HCT116 (cell line): ENCODE results near the gene MTUS2. TPM values are rescaled to one million over a fixed set of nuclear protein-coding genes. Genes with fewer than 3 reads are reported as not detected.

Experiments used
- ATAC-seq: fragments of 200-7000 bp; cut with Tn5 transposase; 2 replicates; pipeline ENCODE4 v1.9.1; 2020; ENCODE audit warnings: mild to moderate bottlenecking, moderate library complexity
- BruUV-seq: library from RNA; stranded (reverse); fragments of 400-500 nt; replicated peaks from 2 replicates; lab custom pipeline; 2021; lab: Mats Ljungman, UMichigan
- CTCF ChIA-PET: fragments of 300-600 bp; sonication (Branson Sonifier 250); formaldehyde crosslinking; loops from one replicate; lab custom pipeline; 2021; ENCODE audit warnings: antibody characterized with exemption; lab: Charles Lee
- POLR2A ChIA-PET: fragments of 300-600, 350-600 bp; sonication (Branson Sonifier 250); formaldehyde crosslinking; loops from one replicate; lab custom pipeline; 2021; ENCODE audit warnings: antibody characterized with exemption; lab: Charles Lee
- RAD21 ChIA-PET, 2 experiments: fragments of 300-600 bp; sonication (Branson Sonifier 250); formaldehyde crosslinking; loops; one replicate each; lab custom pipeline; 2023; ENCODE audit warnings: low total read pairs in 2 of 2; ENCODE audit not compliant: uncharacterized antibody in 2 of 2, unreplicated experiment in 2 of 2, low non-redundant PET in 1 of 2; lab: Charles Lee
- DNase-seq: peaks from one replicate; pipeline ENCODE4 v3.0.0-alpha.2; 2010; ENCODE audit warnings: low read depth, low spot score
- H2AFZ ChIP-seq: fragments of 200-600 bp; shearing (Covaris generic), sonication (generic); 2 replicates; pipeline ENCODE4 v1.6.1; 2017; ENCODE audit warnings: low read depth, mixed run types, mixed read lengths, antibody characterized with exemption, low read length; ENCODE audit not compliant: poor library complexity, severe bottlenecking
- H3K27ac ChIP-seq: 2 replicates; pipeline ENCODE4 v1.5.1; 2012; ENCODE audit warnings: low read depth, low read length
- H3K27me3 ChIP-seq: fragments of 200-600 bp; sonication (generic); 2 replicates; pipeline ENCODE4 v1.6.1; 2016; ENCODE audit warnings: mixed run types, low read length, mixed read lengths; ENCODE audit not compliant: insufficient read depth
- H3K36me3 ChIP-seq, 2 experiments: fragments of 200-500 bp in 1 of 2; fragments of 200-600 bp in 1 of 2; sonication (Bioruptor generic) in 1 of 2; sonication (generic) in 1 of 2; 2 replicates each; pipeline versions ENCODE4 v1.5.1 to v1.6.1; 2014 to 2016; ENCODE audit warnings: low read length in 2 of 2, inconsistent platforms in 1 of 2, mixed read lengths in 1 of 2, mixed run types in 1 of 2; ENCODE audit not compliant: insufficient read depth in 2 of 2, control insufficient read depth in 1 of 2
- H3K4me1 ChIP-seq, 2 experiments: fragments of 200-600 bp in 1 of 2; sonication (generic) in 1 of 2; 2 replicates each; pipeline versions ENCODE4 v1.5.1 to v1.6.1; 2012 to 2017; ENCODE audit warnings: low read length in 2 of 2, inconsistent platforms in 1 of 2, mild to moderate bottlenecking in 1 of 2, mixed read lengths in 1 of 2, mixed run types in 1 of 2, moderate library complexity in 1 of 2; ENCODE audit not compliant: insufficient read depth in 2 of 2, control insufficient read depth in 1 of 2
- H3K4me2 ChIP-seq: fragments of 200-600 bp; sonication (generic); 2 replicates; pipeline ENCODE4 v1.6.1; 2017; ENCODE audit warnings: mixed run types, low read length, mixed read lengths
- H3K4me3 ChIP-seq, 2 experiments: fragments of 200-600 bp in 1 of 2; sonication (generic) in 1 of 2; replicated peaks in 1 of 2; 2 replicates each; pipeline ENCODE4 v1.5.1; 2011 to 2016; ENCODE audit warnings: low read length in 2 of 2, control low read depth in 1 of 2, low read depth in 1 of 2, mild to moderate bottlenecking in 1 of 2, mixed read lengths in 1 of 2, mixed run types in 1 of 2
- H3K79me2 ChIP-seq: fragments of 200-600 bp; sonication (generic); 2 replicates; pipeline ENCODE4 v1.6.1; 2017; ENCODE audit warnings: mild to moderate bottlenecking, mixed run types, low read length, moderate library complexity, mixed read lengths; ENCODE audit not compliant: insufficient read depth
- H3K9ac ChIP-seq: fragments of 200-600 bp; sonication (generic); 2 replicates; pipeline ENCODE4 v1.6.1; 2016; ENCODE audit warnings: low read length, mixed read lengths
- H3K9me2 ChIP-seq: fragments of 200-600 bp; sonication (generic), shearing (Covaris generic); 2 replicates; pipeline ENCODE4 v1.6.1; 2017; ENCODE audit warnings: mixed run types, mild to moderate bottlenecking, moderate library complexity; ENCODE audit not compliant: insufficient read depth
- H3K9me3 ChIP-seq, 2 experiments: fragments of 200-500 bp in 1 of 2; fragments of 200-600 bp in 1 of 2; sonication (Bioruptor generic) in 1 of 2; sonication (generic) in 1 of 2; 2 replicates each; pipeline ENCODE4 v1.6.1; 2014 to 2017; ENCODE audit warnings: low read length in 2 of 2, mixed read lengths in 2 of 2, inconsistent platforms in 1 of 2, low read depth in 1 of 2, mild to moderate bottlenecking in 1 of 2, mixed run types in 1 of 2, moderate library complexity in 1 of 2; ENCODE audit not compliant: control insufficient read depth in 1 of 2, insufficient read depth in 1 of 2
- H4K20me1 ChIP-seq: fragments of 200-600 bp; sonication (generic), shearing (Covaris generic); 2 replicates; pipeline ENCODE4 v1.6.1; 2017; ENCODE audit warnings: mixed run types, mild to moderate bottlenecking, moderate library complexity; ENCODE audit not compliant: insufficient read depth
- CBX3 ChIP-seq: IDR thresholded peaks from 2 replicates; pipeline ENCODE4 v1.6.1; 2012; ENCODE audit warnings: low read depth
- ELF1 ChIP-seq: IDR thresholded peaks from 2 replicates; pipeline ENCODE4 v1.6.1; 2012; ENCODE audit warnings: low read depth, borderline replicate concordance
- EZH2phosphoT487 ChIP-seq: fragments of 200-600 bp; IDR thresholded peaks from 2 replicates; pipeline ENCODE4 v1.6.1; 2018; ENCODE audit warnings: antibody characterized with exemption, borderline replicate concordance
- JUND ChIP-seq: IDR thresholded peaks from 2 replicates; pipeline ENCODE4 v1.6.1; 2012
- POLR2A ChIP-seq: IDR thresholded peaks from 2 replicates; pipeline ENCODE4 v1.7.0; 2011; ENCODE audit warnings: borderline replicate concordance; ENCODE audit not compliant: insufficient read depth, insufficient read length; ENCODE audit errors: extremely low read depth
- RAD21 ChIP-seq: IDR thresholded peaks from 2 replicates; pipeline ENCODE4 v1.6.1; 2012; ENCODE audit warnings: low read depth, mild to moderate bottlenecking
- SIN3A ChIP-seq: IDR thresholded peaks from 2 replicates; pipeline ENCODE4 v1.6.1; 2012; ENCODE audit warnings: low read depth
- SRF ChIP-seq: IDR thresholded peaks from 2 replicates; pipeline ENCODE4 v1.6.1; 2012; ENCODE audit warnings: low read depth
- TCF7L2 ChIP-seq: IDR thresholded peaks from 2 replicates; pipeline ENCODE4 v1.7.0; 2011; ENCODE audit warnings: borderline replicate concordance, inconsistent platforms; ENCODE audit not compliant: insufficient read depth, insufficient read length; ENCODE audit errors: extremely low read depth
- YY1 ChIP-seq: IDR thresholded peaks from 2 replicates; pipeline ENCODE4 v1.6.1; 2011; ENCODE audit warnings: low read length, low read depth, moderate library complexity, mild to moderate bottlenecking; ENCODE audit not compliant: insufficient replicate concordance; ENCODE audit errors: extremely low read depth
- ZFX ChIP-seq: fragments of 450-650 bp; IDR thresholded peaks from 2 replicates; pipeline ENCODE4 v1.6.1; 2017
- intact Hi-C: fragments of 100-400 bp; cut with micrococcal nuclease; formaldehyde crosslinking; loops from 2 replicates; pipeline ENCODE4 v1.10.0; 2022
- total RNA-seq: library from RNA; stranded (reverse); gene quantifications from one replicate; pipeline ENCODE4 v1.2.1, GENCODE V29; 2021; ENCODE audit not compliant: unreplicated experiment
- TF ChIP-seq, protein P1 (sequence below), 3 experiments: fragments of 200-600 bp in 1 of 3; sonication (generic) in 1 of 3; IDR thresholded peaks in 2 of 3; conservative IDR thresholded peaks in 1 of 3; 2 replicates each; pipeline ENCODE4 v1.5.1; 2012 to 2017; ENCODE audit warnings: low read depth in 2 of 3, low read length in 2 of 3, antibody characterized with exemption in 1 of 3, borderline replicate concordance in 1 of 3, control low read depth in 1 of 3, mild to moderate bottlenecking in 1 of 3, mixed read lengths in 1 of 3, mixed run types in 1 of 3, moderate library complexity in 1 of 3; ENCODE audit not compliant: insufficient read depth in 1 of 3
- TF ChIP-seq, protein P2 (sequence below): IDR thresholded peaks from 2 replicates; pipeline ENCODE4 v1.6.1; 2012
- TF ChIP-seq, protein P3 (sequence below): IDR thresholded peaks from 2 replicates; pipeline ENCODE4 v1.6.1; 2012; ENCODE audit warnings: low read depth
- TF ChIP-seq, protein P4 (sequence below): IDR thresholded peaks from 2 replicates; pipeline ENCODE4 v1.6.1; 2012
- TF ChIP-seq, protein P5 (sequence below): IDR thresholded peaks from 2 replicates; pipeline ENCODE4 v1.6.1; 2011; ENCODE audit warnings: mild to moderate bottlenecking, low read length, moderate library complexity; ENCODE audit not compliant: insufficient replicate concordance; ENCODE audit errors: extremely low read depth

MTUS2 gene
- total RNA-seq, 1 experiment from 2014 or later: 0.02 TPM

DNA sequence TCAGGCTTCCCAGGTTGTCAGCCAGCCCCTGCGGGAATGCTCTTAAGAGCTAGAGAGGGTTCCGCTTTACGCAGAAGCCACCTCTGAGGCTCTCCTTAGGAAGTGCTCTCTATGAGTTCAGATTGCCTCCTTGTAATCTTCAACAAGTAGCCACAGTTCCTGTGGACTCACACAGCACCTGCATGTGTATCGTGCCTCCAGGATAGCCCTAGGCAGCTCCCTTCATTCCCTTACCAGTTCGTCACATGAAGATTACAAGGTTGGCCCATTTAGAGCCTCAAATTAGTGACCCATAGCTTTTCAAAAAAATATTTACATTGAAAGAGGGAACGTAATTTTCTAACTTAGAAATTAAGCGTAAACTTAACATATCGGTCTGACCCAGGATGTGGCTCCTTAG is 284.3 kb downstream of the MTUS2 start:
- Histone ChIP-seq H3K27me3 (peaks cover 11% of the 10 kb centered on the region), H3K4me3 (no peak overlapping the region), H3K36me3 (no peaks in the 10 kb centered on the region), H3K79me2 (no peaks in the 10 kb centered on the region), H3K4me1 (no peaks in the 10 kb centered on the region), H4K20me1 (no peaks in the 10 kb centered on the region), H3K27ac (no peak overlapping the region), H3K9ac (no peak overlapping the region), H3K9me3 (no peaks in the 10 kb centered on the region), H3K4me2 (no peak overlapping the region), H2AFZ (no peak overlapping the region), H3K9me2 (no peaks in the 10 kb centered on the region)
- ChIA-PET CTCF (no interaction called here), POLR2A (no interaction called here), RAD21 (no interaction called here)
- BruUV-seq: no TSS peak
- intact Hi-C loops: no loop called here
- TF ChIP-seq, protein P1, sequence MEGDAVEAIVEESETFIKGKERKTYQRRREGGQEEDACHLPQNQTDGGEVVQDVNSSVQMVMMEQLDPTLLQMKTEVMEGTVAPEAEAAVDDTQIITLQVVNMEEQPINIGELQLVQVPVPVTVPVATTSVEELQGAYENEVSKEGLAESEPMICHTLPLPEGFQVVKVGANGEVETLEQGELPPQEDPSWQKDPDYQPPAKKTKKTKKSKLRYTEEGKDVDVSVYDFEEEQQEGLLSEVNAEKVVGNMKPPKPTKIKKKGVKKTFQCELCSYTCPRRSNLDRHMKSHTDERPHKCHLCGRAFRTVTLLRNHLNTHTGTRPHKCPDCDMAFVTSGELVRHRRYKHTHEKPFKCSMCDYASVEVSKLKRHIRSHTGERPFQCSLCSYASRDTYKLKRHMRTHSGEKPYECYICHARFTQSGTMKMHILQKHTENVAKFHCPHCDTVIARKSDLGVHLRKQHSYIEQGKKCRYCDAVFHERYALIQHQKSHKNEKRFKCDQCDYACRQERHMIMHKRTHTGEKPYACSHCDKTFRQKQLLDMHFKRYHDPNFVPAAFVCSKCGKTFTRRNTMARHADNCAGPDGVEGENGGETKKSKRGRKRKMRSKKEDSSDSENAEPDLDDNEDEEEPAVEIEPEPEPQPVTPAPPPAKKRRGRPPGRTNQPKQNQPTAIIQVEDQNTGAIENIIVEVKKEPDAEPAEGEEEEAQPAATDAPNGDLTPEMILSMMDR (IDR thresholded peaks at IDR 0.05 in 2 of 3, conservative IDR thresholded peaks at IDR 0.05 in 1 of 3; ENCODE audit: borderline replicate concordance in 1 of 3, insufficient read depth in 1 of 3, low read depth in 2 of 3, low read length in 2 of 3): no peak
- no peak for TF ChIP-seq TCF7L2
- no peak for TF ChIP-seq YY1
- TF ChIP-seq, protein P2, sequence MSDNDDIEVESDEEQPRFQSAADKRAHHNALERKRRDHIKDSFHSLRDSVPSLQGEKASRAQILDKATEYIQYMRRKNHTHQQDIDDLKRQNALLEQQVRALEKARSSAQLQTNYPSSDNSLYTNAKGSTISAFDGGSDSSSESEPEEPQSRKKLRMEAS: no peak
- TF ChIP-seq, protein P3, sequence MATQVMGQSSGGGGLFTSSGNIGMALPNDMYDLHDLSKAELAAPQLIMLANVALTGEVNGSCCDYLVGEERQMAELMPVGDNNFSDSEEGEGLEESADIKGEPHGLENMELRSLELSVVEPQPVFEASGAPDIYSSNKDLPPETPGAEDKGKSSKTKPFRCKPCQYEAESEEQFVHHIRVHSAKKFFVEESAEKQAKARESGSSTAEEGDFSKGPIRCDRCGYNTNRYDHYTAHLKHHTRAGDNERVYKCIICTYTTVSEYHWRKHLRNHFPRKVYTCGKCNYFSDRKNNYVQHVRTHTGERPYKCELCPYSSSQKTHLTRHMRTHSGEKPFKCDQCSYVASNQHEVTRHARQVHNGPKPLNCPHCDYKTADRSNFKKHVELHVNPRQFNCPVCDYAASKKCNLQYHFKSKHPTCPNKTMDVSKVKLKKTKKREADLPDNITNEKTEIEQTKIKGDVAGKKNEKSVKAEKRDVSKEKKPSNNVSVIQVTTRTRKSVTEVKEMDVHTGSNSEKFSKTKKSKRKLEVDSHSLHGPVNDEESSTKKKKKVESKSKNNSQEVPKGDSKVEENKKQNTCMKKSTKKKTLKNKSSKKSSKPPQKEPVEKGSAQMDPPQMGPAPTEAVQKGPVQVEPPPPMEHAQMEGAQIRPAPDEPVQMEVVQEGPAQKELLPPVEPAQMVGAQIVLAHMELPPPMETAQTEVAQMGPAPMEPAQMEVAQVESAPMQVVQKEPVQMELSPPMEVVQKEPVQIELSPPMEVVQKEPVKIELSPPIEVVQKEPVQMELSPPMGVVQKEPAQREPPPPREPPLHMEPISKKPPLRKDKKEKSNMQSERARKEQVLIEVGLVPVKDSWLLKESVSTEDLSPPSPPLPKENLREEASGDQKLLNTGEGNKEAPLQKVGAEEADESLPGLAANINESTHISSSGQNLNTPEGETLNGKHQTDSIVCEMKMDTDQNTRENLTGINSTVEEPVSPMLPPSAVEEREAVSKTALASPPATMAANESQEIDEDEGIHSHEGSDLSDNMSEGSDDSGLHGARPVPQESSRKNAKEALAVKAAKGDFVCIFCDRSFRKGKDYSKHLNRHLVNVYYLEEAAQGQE: no peak
- TF ChIP-seq RAD21: no peak
- no peak for TF ChIP-seq SIN3A
- TF ChIP-seq JUND: no peak
- TF ChIP-seq ZFX: no peak
- TF ChIP-seq CBX3: no peak
- TF ChIP-seq EZH2phosphoT487: no peak
- TF ChIP-seq, protein P4, sequence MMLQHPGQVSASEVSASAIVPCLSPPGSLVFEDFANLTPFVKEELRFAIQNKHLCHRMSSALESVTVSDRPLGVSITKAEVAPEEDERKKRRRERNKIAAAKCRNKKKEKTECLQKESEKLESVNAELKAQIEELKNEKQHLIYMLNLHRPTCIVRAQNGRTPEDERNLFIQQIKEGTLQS: no peak
- no peak for TF ChIP-seq ELF1
- no peak for TF ChIP-seq POLR2A
- TF ChIP-seq, protein P5, sequence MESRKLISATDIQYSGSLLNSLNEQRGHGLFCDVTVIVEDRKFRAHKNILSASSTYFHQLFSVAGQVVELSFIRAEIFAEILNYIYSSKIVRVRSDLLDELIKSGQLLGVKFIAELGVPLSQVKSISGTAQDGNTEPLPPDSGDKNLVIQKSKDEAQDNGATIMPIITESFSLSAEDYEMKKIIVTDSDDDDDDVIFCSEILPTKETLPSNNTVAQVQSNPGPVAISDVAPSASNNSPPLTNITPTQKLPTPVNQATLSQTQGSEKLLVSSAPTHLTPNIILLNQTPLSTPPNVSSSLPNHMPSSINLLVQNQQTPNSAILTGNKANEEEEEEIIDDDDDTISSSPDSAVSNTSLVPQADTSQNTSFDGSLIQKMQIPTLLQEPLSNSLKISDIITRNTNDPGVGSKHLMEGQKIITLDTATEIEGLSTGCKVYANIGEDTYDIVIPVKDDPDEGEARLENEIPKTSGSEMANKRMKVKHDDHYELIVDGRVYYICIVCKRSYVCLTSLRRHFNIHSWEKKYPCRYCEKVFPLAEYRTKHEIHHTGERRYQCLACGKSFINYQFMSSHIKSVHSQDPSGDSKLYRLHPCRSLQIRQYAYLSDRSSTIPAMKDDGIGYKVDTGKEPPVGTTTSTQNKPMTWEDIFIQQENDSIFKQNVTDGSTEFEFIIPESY: no peak
- TF ChIP-seq SRF: no peak
- no peak for ATAC-seq
- no peak for DNase-seq
